Neutrophil (primary cell): ENCODE results near the gene AKNA.

Experiments used
- H3K27ac ChIP-seq: fragments of 200-600 bp; sonication (generic); 2 replicates; pipeline ENCODE4 v1.5.1; 2016; ENCODE audit warnings: mild to moderate bottlenecking, moderate library complexity
- H3K27me3 ChIP-seq: fragments of 200-600 bp; sonication (generic); 2 replicates; pipeline ENCODE4 v1.6.0; 2016; ENCODE audit warnings: mild to moderate bottlenecking
- H3K36me3 ChIP-seq: fragments of 200-600 bp; sonication (generic); 2 replicates; pipeline ENCODE4 v1.5.1; 2017
- H3K4me1 ChIP-seq, 2 experiments: fragments of 200-600 bp in 1 of 2; sonication (generic) in 1 of 2; 1 replicate in 1 of 2; 2 replicates in 1 of 2; pipeline versions ENCODE4 v1.5.1 to v1.6.1; 2013 to 2016; ENCODE audit warnings: low read depth in 1 of 2, low read length in 1 of 2, mild to moderate bottlenecking in 1 of 2, moderate library complexity in 1 of 2; ENCODE audit not compliant: control insufficient read depth in 1 of 2, insufficient read depth in 1 of 2
- H3K4me3 ChIP-seq, 2 experiments: fragments of 200-600 bp in 1 of 2; sonication (generic) in 1 of 2; 1 replicate in 1 of 2; 2 replicates in 1 of 2; pipeline ENCODE4 v1.5.1; 2013 to 2016; ENCODE audit warnings: low read depth in 1 of 2, low read length in 1 of 2, mild to moderate bottlenecking in 1 of 2, moderate library complexity in 1 of 2
- H3K9me3 ChIP-seq: fragments of 200-600 bp; sonication (generic); 2 replicates; pipeline ENCODE4 v1.5.1; 2016
- CTCF ChIP-seq: fragments of 200-600 bp; sonication (generic); IDR thresholded peaks from 2 replicates; pipeline ENCODE4 v1.5.1; 2016; ENCODE audit warnings: antibody characterized with exemption

The AKNA gene

GRCh38 chr9:114303977-114304376 is 83.8 kb downstream of the AKNA start:
- no peak for TF ChIP-seq CTCF
- Histone ChIP-seq H3K9me3 (no peaks in the 10 kb centered on the region), H3K36me3 (no peaks in the 10 kb centered on the region), H3K27ac (no peak overlapping the region), H3K27me3 (no peaks in the 10 kb centered on the region), H3K4me1 (peaks cover 0 to 4% of the 10 kb centered on the region in 2 experiments), H3K4me3 (no peak overlapping the region)

- peaks cover 0 to 4% of the 10 kb centered on the region in 2 experiments for H3K4me1 ChIP-seq
- H3K4me3 ChIP-seq: no peak overlapping the region
- no peaks in the 10 kb centered on the region for H3K9me3 ChIP-seq
- no peak overlapping the region for H3K27ac ChIP-seq
- H3K27me3 ChIP-seq: peaks cover under 1% of the 10 kb centered on the region
- no peak for TF ChIP-seq CTCF
- H3K36me3 ChIP-seq: no peaks in the 10 kb centered on the region
Measured at GRCh38 chr9:114303571-114303970, 84.2 kb downstream of the AKNA start.

- no peak overlapping the region for H3K27ac ChIP-seq
- TF ChIP-seq CTCF: no peak
- H3K36me3 ChIP-seq: no peaks in the 10 kb centered on the region
- H3K4me3 ChIP-seq: no peak overlapping the region
- peaks cover 0 to 4% of the 10 kb centered on the region in 2 experiments for H3K4me1 ChIP-seq
- H3K9me3 ChIP-seq: no peaks in the 10 kb centered on the region
- H3K27me3 ChIP-seq: peaks cover 9% of the 10 kb centered on the region
Measured at GRCh38 chr9:114302727-114303126, 85.1 kb downstream of the AKNA start.

GRCh38 chr9:114301798-114302565 is 85.8 kb downstream of the AKNA start:
- Histone ChIP-seq H3K4me1 (peaks cover 0 to 4% of the 10 kb centered on the region in 2 experiments), H3K36me3 (no peaks in the 10 kb centered on the region), H3K9me3 (no peaks in the 10 kb centered on the region), H3K4me3 (no peak overlapping the region), H3K27me3 (peaks cover 13% of the 10 kb centered on the region), H3K27ac (no peak overlapping the region)
- TF ChIP-seq CTCF: no peak

- Histone ChIP-seq H3K9me3 (no peaks in the 10 kb centered on the region), H3K27ac (no peak overlapping the region), H3K4me1 (peaks cover 0 to 4% of the 10 kb centered on the region in 2 experiments), H3K4me3 (no peak overlapping the region), H3K27me3 (peaks cover 13% of the 10 kb centered on the region), H3K36me3 (no peaks in the 10 kb centered on the region)
- no peak for TF ChIP-seq CTCF
Measured at GRCh38 chr9:114300846-114301797, 86.7 kb downstream of the AKNA start.
